ENCODE data around the gene C1QTNF3.
"Not testable (repeated sequence)": the region's sequence is repeated elsewhere in the genome, so short reads cannot be mapped to it uniquely, and the experiment has no call there.

C1QTNF3 gene

GRCh38 chr5:34043099-34043876, at the start of gene C1QTNF3:
TSS of gene C1QTNF3 (minus strand) at chr5:34043213. CDS start at chr5:34043125, 88 bp downstream.
- DNase-seq, result peak; percentile 87

- DNase-seq, result not testable (repeated sequence)
These were observed 48.0 kb upstream of the C1QTNF3 start for GRCh38 chr5:34091039-34091438.

- DNase-seq, result not testable (repeated sequence)
These were observed 46.8 kb upstream of the C1QTNF3 start for GRCh38 chr5:34089802-34090201.

GRCh38 chr5:34087728-34088127, 44.7 kb upstream of the C1QTNF3 start:
- DNase-seq, result not testable (repeated sequence)

GRCh38 chr5:34083898-34084297, 40.9 kb upstream of the C1QTNF3 start:
- DNase-seq, result not testable (repeated sequence)

GRCh38 chr5:34079505-34079904, 36.5 kb upstream of the C1QTNF3 start:
- not testable (repeated sequence) for DNase-seq

GRCh38 chr5:34077636-34078035, 34.6 kb upstream of the C1QTNF3 start:
- not testable (repeated sequence) for DNase-seq

GRCh38 chr5:34076719-34077364, 33.8 kb upstream of the C1QTNF3 start:
- DNase-seq, result not testable (repeated sequence)

GRCh38 chr5:34074472-34074871, 31.5 kb upstream of the C1QTNF3 start:
- DNase-seq, result not testable (repeated sequence)

GRCh38 chr5:34074071-34074470, 31.1 kb upstream of the C1QTNF3 start:
- not testable (repeated sequence) for DNase-seq

- DNase-seq, result not testable (repeated sequence)
These were observed 27.6 kb upstream of the C1QTNF3 start for GRCh38 chr5:34070626-34071025.

GRCh38 chr5:34064656-34065055, 21.6 kb upstream of the C1QTNF3 start:
- no peak for DNase-seq

GRCh38 chr5:34062419-34062818, 19.4 kb upstream of the C1QTNF3 start:
- no peak for DNase-seq

GRCh38 chr5:34061993-34062392, 19.0 kb upstream of the C1QTNF3 start:
- no peak for DNase-seq

GRCh38 chr5:34059977-34060376, 17.0 kb upstream of the C1QTNF3 start:
- no peak for DNase-seq

GRCh38 chr5:34058532-34058931, 15.5 kb upstream of the C1QTNF3 start:
- no peak for DNase-seq

GRCh38 chr5:34057569-34057968, 14.6 kb upstream of the C1QTNF3 start:
- no peak for DNase-seq

GRCh38 chr5:34057118-34057517, 14.1 kb upstream of the C1QTNF3 start:
- no peak for DNase-seq

GRCh38 chr5:34055667-34056066, 12.7 kb upstream of the C1QTNF3 start:
- no peak for DNase-seq

GRCh38 chr5:34054400-34054729, 11.4 kb upstream of the C1QTNF3 start:
- no peak for DNase-seq

- no peak for DNase-seq
These were observed 10.8 kb upstream of the C1QTNF3 start for GRCh38 chr5:34053571-34054399.

GRCh38 chr5:34053133-34053532, 10.1 kb upstream of the C1QTNF3 start:
- DNase-seq, result peak; percentile 45

GRCh38 chr5:34051374-34051980, 8.5 kb upstream of the C1QTNF3 start:
- no peak for DNase-seq

All from femur (tissue), 1 donor.